Measurements from ENCODE around the gene NFATC2IP. TPM values are rescaled to one million over a fixed set of nuclear protein-coding genes. Genes with fewer than 3 reads are reported as not detected.
"Not testable (repeated sequence)": the region's sequence is repeated elsewhere in the genome, so short reads cannot be mapped to it uniquely, and the experiment has no call there.

The NFATC2IP gene
- total RNA-seq, 2 experiments from 2014 or later, result 113 to 120 TPM

- Mint-ChIP-seq H3K9me3 (ENCODE audit: insufficient read depth) (no peaks in the 10 kb centered on the region), H3K4me3 (peak within 1 kb of the TSS; percentile 98), H3K27me3 (ENCODE audit: low read depth) (no peaks in the 10 kb centered on the region), H3K36me3 (ENCODE audit: low read depth) (peaks cover 19% of the 10 kb centered on the region), H3K27ac (peak within 1 kb of the TSS; percentile 97), H3K4me1 (ENCODE audit: low read depth) (peaks cover 35% of the 10 kb centered on the region)
- peak; percentile 96 for ATAC-seq
- peak; percentile 97 for DNase-seq
- ChIA-PET CTCF (interaction anchor here (0.6 to 2.0 kb wide), 11 partner anchors 9 to 101 kb away, joined by 3 to 14 read pairs (median 4); partner anchors contain the start of gene LAT), POLR2A (interaction anchor here (0.9 to 3.1 kb wide), 9 partner anchors 9 to 100 kb away, joined by 3 to 12 read pairs (median 6); partner anchors contain the start of gene LAT)
These were observed 23.9 kb downstream of the NFATC2IP start, which contains the start of gene SPNS1 for GRCh38 chr16:28974437-28975157. Gene SPNS1, plus strand, starts transcription at chr16:28974778. Its CDS starts 374 bp downstream, at chr16:28975152.

DNA sequence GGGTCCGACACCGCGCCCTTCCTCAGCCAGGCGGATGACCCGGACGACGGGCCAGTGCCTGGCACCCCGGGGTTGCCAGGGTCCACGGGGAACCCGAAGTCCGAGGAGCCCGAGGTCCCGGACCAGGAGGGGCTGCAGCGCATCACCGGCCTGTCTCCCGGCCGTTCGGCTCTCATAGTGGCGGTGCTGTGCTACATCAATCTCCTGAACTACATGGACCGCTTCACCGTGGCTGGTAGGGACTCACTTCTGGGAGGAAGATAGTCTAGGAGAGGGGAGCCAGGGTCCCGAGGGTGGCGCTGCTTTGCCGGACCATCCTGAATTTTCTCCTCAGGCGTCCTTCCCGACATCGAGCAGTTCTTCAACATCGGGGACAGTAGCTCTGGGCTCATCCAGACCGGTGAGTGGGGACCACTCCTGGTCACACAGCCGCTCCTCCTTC lies 24.4 kb downstream of the NFATC2IP start:
- no peaks in the 10 kb centered on the region for H3K27me3 Mint-ChIP-seq (ENCODE audit: low read depth)
- peak overlapping the region; percentile 98 for H3K4me3 Mint-ChIP-seq
- ChIA-PET CTCF (interaction anchor here (1.6 to 3.5 kb wide), 5 partner anchors 8 to 100 kb away, joined by 3 to 17 read pairs (median 14); partner anchors contain the start of gene LAT), POLR2A (interaction anchor here (3.1 kb wide), 1 partner anchor 13 kb away, joined by 12 read pairs; no protein-coding TSS in a partner anchor)
- ATAC-seq (peak; percentile 9), DNase-seq (no peak)
- H3K9me3 Mint-ChIP-seq (ENCODE audit: insufficient read depth), result no peaks in the 10 kb centered on the region
- H3K27ac Mint-ChIP-seq, result peak overlapping the region; percentile 72
- peaks cover 19% of the 10 kb centered on the region for H3K36me3 Mint-ChIP-seq (ENCODE audit: low read depth)
- peaks cover 35% of the 10 kb centered on the region for H3K4me1 Mint-ChIP-seq (ENCODE audit: low read depth)

- Mint-ChIP-seq H3K4me3 (no peak overlapping the region), H3K9me3 (ENCODE audit: insufficient read depth) (peaks cover 4% of the 10 kb centered on the region), H3K27me3 (ENCODE audit: low read depth) (no peaks in the 10 kb centered on the region), H3K27ac (peak overlapping the region; percentile 54), H3K36me3 (ENCODE audit: low read depth) (peaks cover 43% of the 10 kb centered on the region), H3K4me1 (ENCODE audit: low read depth) (peaks cover 45% of the 10 kb centered on the region)
- ChIA-PET POLR2A (no interaction called here), CTCF (interaction anchor here (0.8 to 3.5 kb wide), 8 partner anchors 9 to 97 kb away, joined by 3 to 17 read pairs (median 4); no protein-coding TSS in a partner anchor)
- DNase-seq, result no peak
- ATAC-seq, result no peak
These were observed 27.2 kb downstream of the NFATC2IP start for GRCh38 chr16:28977703-28978662.

- H3K9me3 Mint-ChIP-seq (ENCODE audit: insufficient read depth); H3K4me3 Mint-ChIP-seq; H3K27me3 Mint-ChIP-seq (ENCODE audit: low read depth); H3K27ac Mint-ChIP-seq; ATAC-seq; DNase-seq: not testable (repeated sequence)
- CTCF ChIA-PET, result interaction anchor here (0.7 to 1.8 kb wide), 4 partner anchors 22 to 153 kb away, joined by 3 to 9 read pairs (median 3); no protein-coding TSS in a partner anchor
- H3K4me1 Mint-ChIP-seq (ENCODE audit: low read depth), result peaks cover 52% of the 10 kb centered on the region
- POLR2A ChIA-PET, result interaction anchor here (0.6 kb wide), 1 partner anchor 44 kb away, joined by 3 read pairs; no protein-coding TSS in a partner anchor
- peaks cover 60% of the 10 kb centered on the region for H3K36me3 Mint-ChIP-seq (ENCODE audit: low read depth)
These were observed 29.6 kb downstream of the NFATC2IP start for GRCh38 chr16:28980330-28980729.

GRCh38 chr16:28980929-28981328 lies 30.2 kb downstream of the NFATC2IP start:
- H3K9me3 Mint-ChIP-seq (ENCODE audit: insufficient read depth), result peaks cover 4% of the 10 kb centered on the region
- ATAC-seq, result no peak

DNA sequence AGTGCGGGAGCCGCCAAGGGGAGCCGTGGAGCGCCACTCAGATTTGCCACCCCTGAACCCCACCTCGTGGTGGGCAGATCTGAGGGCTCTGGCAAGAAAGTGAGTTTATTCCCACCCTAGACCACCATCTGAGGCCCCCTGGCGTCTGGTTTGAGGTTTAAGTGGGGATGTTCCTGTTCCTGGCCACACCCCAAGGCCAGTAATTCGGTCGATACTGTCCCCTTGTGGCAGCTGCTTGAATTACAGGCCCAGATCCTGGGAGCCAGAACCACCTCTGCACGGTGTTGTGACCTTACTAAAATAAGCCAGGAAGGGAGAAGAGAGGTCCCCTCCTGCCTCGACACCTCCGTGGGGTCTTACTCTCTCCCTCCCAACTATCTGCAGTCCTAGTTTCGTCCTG lies 30.8 kb downstream of the NFATC2IP start:
- peaks cover 66% of the 10 kb centered on the region for H3K36me3 Mint-ChIP-seq (ENCODE audit: low read depth)
- H3K4me3 Mint-ChIP-seq, result no peak overlapping the region
- H3K27me3 Mint-ChIP-seq (ENCODE audit: low read depth), result no peaks in the 10 kb centered on the region
- H3K27ac Mint-ChIP-seq, result no peak overlapping the region
- H3K4me1 Mint-ChIP-seq (ENCODE audit: low read depth), result peaks cover 40% of the 10 kb centered on the region
- CTCF ChIA-PET, result interaction anchor here (1.3 to 1.8 kb wide), 2 partner anchors 20 to 26 kb away, joined by 3 to 9 read pairs; no protein-coding TSS in a partner anchor
- H3K9me3 Mint-ChIP-seq (ENCODE audit: insufficient read depth), result peaks cover 4% of the 10 kb centered on the region
- POLR2A ChIA-PET, result no interaction called here
- peak; percentile 59 for DNase-seq
- no peak for ATAC-seq

More at GRCh38 chr16:28980929-28981328, 30.2 kb downstream of the NFATC2IP start:
- Mint-ChIP-seq H3K36me3 (ENCODE audit: low read depth) (peaks cover 62% of the 10 kb centered on the region), H3K4me3 (no peak overlapping the region), H3K27ac (no peak overlapping the region), H3K27me3 (ENCODE audit: low read depth) (no peaks in the 10 kb centered on the region), H3K4me1 (ENCODE audit: low read depth) (peaks cover 46% of the 10 kb centered on the region)
- CTCF ChIA-PET, result interaction anchor here (0.7 to 1.8 kb wide), 3 partner anchors 21 to 153 kb away, joined by 3 to 9 read pairs (median 3); no protein-coding TSS in a partner anchor
- DNase-seq, result no peak
- POLR2A ChIA-PET, result interaction anchor here (0.6 kb wide), 1 partner anchor 43 kb away, joined by 3 read pairs; no protein-coding TSS in a partner anchor

GRCh38 chr16:28982418-28982817 lies 31.7 kb downstream of the NFATC2IP start:
- Mint-ChIP-seq H3K27me3 (ENCODE audit: low read depth) (no peaks in the 10 kb centered on the region), H3K4me1 (ENCODE audit: low read depth) (peaks cover 40% of the 10 kb centered on the region), H3K27ac (no peak overlapping the region), H3K36me3 (ENCODE audit: low read depth) (peaks cover 72% of the 10 kb centered on the region), H3K4me3 (no peak overlapping the region), H3K9me3 (ENCODE audit: insufficient read depth) (peaks cover 9% of the 10 kb centered on the region)
- ChIA-PET CTCF (interaction anchor here (2.9 kb wide), 1 partner anchor 8 kb away, joined by 14 read pairs; the partner anchor contains the start of gene SPNS1), POLR2A (no interaction called here)
- ATAC-seq (no peak), DNase-seq (no peak)

- POLR2A ChIA-PET, result interaction anchor here (0.6 kb wide), 1 partner anchor 34 kb away, joined by 3 read pairs; no protein-coding TSS in a partner anchor
- CTCF ChIA-PET, result interaction anchor here (1.1 to 2.9 kb wide), 2 partner anchors 9 to 38 kb away, joined by 4 to 14 read pairs; partner anchors contain the start of gene SPNS1
- peaks cover 40% of the 10 kb centered on the region for H3K4me1 Mint-ChIP-seq (ENCODE audit: low read depth)
These were observed 32.2 kb downstream of the NFATC2IP start for GRCh38 chr16:28982949-28983348.

DNA sequence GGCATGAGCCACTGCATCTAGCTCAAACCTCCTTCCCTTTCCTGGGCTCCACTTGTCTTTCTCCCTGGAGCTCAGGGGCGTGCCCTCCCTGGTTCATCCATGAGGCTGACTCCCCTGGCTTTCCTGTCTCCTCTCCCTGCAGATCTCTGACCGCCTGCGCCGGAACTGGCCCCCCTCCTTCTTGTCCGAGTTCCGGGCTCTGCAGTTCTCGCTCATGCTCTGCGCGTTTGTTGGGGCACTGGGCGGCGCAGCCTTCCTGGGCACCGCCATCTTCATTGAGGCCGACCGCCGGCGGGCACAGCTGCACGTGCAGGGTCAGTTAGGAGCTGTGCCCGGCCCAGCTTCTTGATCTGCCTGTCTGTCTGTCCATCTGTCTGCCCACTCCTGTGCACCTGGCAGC lies 32.9 kb downstream of the NFATC2IP start:
- no peak for ATAC-seq
- no peak for DNase-seq
- ChIA-PET POLR2A (interaction anchor here (0.6 to 2.2 kb wide), 5 partner anchors 9 to 37 kb away, joined by 3 to 12 read pairs (median 5); no protein-coding TSS in a partner anchor), CTCF (interaction anchor here (0.9 to 2.9 kb wide), 3 partner anchors 10 to 37 kb away, joined by 3 to 14 read pairs (median 4); partner anchors contain the start of gene SPNS1)
- Mint-ChIP-seq H3K9me3 (ENCODE audit: insufficient read depth) (peaks cover 11% of the 10 kb centered on the region), H3K27me3 (ENCODE audit: low read depth) (no peaks in the 10 kb centered on the region), H3K4me1 (ENCODE audit: low read depth) (peaks cover 42% of the 10 kb centered on the region), H3K27ac (peak overlapping the region; percentile 94), H3K36me3 (ENCODE audit: low read depth) (peaks cover 74% of the 10 kb centered on the region), H3K4me3 (peak overlapping the region; percentile 100)

More at GRCh38 chr16:28982949-28983348, 32.2 kb downstream of the NFATC2IP start:
- peaks cover 11% of the 10 kb centered on the region for H3K9me3 Mint-ChIP-seq (ENCODE audit: insufficient read depth)
- H3K27me3 Mint-ChIP-seq (ENCODE audit: low read depth), result no peaks in the 10 kb centered on the region
- H3K4me3 Mint-ChIP-seq, result no peak overlapping the region
- no peak for DNase-seq
- H3K27ac Mint-ChIP-seq, result peak overlapping the region; percentile 94
- no peak for ATAC-seq
- H3K36me3 Mint-ChIP-seq (ENCODE audit: low read depth), result peaks cover 73% of the 10 kb centered on the region

DNA sequence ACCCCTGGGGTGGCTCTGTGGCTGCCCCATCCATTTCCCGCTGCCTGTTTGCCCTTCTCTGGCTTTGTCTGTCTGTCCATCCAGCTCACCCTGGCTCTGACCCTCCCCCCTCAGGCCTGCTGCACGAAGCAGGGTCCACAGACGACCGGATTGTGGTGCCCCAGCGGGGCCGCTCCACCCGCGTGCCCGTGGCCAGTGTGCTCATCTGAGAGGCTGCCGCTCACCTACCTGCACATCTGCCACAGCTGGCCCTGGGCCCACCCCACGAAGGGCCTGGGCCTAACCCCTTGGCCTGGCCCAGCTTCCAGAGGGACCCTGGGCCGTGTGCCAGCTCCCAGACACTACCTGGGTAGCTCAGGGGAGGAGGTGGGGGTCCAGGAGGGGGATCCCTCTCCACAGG lies 33.4 kb downstream of the NFATC2IP start:
- H3K4me3 Mint-ChIP-seq, result peak overlapping the region; percentile 100
- H3K27ac Mint-ChIP-seq, result peak overlapping the region; percentile 94
- ATAC-seq (no peak), DNase-seq (no peak)
- peaks cover 46% of the 10 kb centered on the region for H3K4me1 Mint-ChIP-seq (ENCODE audit: low read depth)
- ChIA-PET POLR2A (interaction anchor here (0.9 to 4.2 kb wide), 5 partner anchors 9 to 37 kb away, joined by 3 to 24 read pairs (median 6); no protein-coding TSS in a partner anchor), CTCF (interaction anchor here (0.9 to 2.9 kb wide), 3 partner anchors 10 to 37 kb away, joined by 3 to 14 read pairs (median 4); partner anchors contain the start of gene SPNS1)
- H3K27me3 Mint-ChIP-seq (ENCODE audit: low read depth), result no peaks in the 10 kb centered on the region
- peaks cover 78% of the 10 kb centered on the region for H3K36me3 Mint-ChIP-seq (ENCODE audit: low read depth)
- peaks cover 11% of the 10 kb centered on the region for H3K9me3 Mint-ChIP-seq (ENCODE audit: insufficient read depth)

Data from activated CD8-positive, alpha-beta T cell treated with anti-CD3 and anti-CD28 coated beads, Interleukin-2, amount 10 ng/mL, durations not matched to agents 7 days and 5 days (primary cell).